Measurements from ENCODE around the gene UTS2R.
"Not testable (repeated sequence)": the region's sequence is repeated elsewhere in the genome, so short reads cannot be mapped to it uniquely, and the experiment has no call there.

The UTS2R gene

DNA sequence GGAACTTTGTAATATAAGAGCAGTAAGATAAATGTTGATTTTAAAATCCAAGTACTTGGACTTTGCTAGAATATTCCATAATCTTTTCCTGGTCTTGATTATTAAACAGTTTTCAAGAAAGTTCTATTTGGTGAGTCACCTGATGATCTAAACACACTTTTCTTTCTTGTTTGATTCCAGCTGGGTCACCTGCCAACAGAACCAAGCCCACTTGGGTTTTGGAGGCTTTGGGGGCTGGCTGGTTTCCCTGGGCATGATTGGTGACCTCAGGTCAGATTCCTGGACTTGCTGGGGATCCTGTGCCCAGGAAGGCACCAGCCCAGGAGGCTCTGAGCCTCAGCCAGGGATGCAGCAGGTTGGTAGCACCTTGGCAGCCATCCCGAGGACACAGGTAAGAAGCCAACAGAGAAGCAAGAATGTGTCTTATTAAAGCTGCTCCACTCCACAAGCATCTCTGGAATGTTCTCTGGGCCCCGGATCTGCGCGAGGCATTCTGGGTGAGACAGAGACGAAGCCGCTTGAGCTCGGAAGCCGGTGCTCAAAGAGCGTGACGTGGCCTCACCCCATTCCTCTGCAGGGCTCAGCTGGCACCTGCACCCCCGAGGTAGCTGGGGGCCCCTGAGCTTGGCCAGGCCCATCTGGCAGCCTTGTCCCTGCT, 15.7 kb upstream of the UTS2R start:
- DNase-seq, result no peak

GRCh38 chr17:82356845-82357355, 14.7 kb upstream of the UTS2R start:
- no peak for DNase-seq

DNA sequence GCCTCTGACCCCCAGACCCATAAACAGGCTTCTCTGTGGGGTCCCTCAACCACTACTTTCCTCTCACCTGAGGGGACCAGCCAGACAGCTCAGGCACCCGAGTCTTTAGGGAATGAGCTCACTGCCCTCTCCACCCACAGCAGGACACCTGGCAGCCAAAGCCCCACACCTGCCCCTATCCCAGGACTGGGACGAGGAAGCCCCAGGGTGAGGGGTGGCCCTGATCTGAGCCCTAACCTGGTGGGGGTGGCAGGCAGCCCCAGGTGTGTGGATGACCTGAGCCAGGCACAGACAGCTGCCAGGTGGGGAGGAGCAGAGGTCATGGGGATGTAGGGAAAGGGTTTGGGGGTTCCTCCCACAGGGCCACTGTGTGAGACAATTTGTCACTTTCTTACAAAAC, 14.2 kb upstream of the UTS2R start:
- no peak for DNase-seq

DNA sequence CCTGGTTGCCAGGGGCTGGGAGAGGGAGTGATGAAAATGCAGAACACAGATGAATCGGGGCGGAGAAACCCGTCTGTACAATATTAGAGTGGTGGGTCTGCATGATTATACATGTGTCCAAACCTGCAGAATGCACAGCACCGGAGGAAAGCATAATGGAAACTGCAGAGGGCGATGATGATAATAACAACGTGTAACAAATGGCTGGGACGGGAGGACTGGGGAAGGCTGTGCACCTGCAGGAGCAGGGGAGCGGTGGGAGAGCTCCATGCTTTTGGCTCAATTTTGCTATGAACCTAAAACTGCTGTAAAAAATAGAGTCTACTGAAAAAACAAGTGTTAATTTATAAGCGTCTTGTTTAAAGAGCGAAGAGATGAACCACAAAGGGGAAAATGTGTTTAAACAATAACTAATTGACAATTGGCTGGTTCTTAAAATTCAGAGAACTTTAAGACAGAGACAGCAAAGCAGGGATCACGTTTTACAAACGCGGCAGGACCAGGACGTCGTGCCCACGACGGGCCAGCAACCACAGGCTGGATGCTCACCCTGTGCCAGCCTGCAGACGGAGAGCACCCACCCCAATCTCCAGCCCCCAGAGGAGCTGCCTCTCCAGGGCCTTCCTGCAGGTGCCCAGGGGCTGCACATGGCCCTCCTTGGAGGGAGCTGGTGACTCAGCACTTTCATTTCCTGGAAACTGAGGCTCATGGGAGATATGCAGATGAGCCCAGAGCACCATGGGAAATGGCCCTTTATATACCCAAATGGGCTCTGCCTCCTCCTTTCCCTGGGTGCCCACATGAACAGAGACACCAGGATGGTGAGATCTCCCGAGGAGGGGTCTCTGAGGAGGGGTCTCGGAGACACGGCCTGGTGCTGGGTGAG, 12.9 kb upstream of the UTS2R start, which contains the start of gene TEX19:
TSS of gene TEX19 (plus strand) at position 783 of the 886 bp plus-strand sequence. CDS start 2,904 bp downstream, outside the sequence.
- DNase-seq, result no peak

DNA sequence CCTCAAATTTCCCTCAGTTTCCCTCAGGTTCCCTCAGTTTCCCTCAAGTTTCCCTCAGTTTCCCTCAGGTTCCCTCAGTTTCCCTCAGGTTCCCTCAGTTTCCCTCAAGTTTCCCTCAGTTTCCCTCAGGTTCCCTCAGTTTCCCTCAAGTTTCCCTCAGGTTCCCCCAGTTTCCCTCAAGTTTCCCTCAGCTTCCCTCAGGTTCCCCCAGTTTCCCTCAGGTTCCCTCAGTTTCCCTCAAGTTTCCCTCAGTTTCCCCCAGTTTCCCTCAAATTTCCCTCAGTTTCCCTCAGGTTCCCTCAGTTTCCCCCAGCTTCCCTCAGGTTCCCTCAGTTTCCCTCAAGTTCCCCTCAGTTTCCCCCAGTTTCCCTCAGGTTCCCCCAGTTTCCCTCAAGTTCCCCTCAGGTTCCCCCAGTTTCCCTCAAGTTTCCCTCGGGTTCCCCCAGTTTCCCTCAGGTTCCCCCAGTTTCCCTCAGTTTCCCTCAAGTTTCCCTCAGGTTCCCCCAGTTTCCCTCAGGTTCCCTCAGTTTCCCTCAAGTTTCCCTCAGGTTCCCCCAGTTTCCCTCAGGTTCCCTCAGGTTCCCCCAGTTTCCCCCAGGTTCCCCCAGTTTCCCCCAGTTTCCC, 12.0 kb upstream of the UTS2R start:
- DNase-seq, result not testable (repeated sequence)

- DNase-seq, result no peak
Observed at GRCh38 chr17:82361885-82362633, 9.5 kb upstream of the UTS2R start.

- no peak for DNase-seq
Observed at GRCh38 chr17:82365606-82366295, 5.8 kb upstream of the UTS2R start.

GRCh38 chr17:82366749-82367148, 4.8 kb upstream of the UTS2R start:
- no peak for DNase-seq

DNA sequence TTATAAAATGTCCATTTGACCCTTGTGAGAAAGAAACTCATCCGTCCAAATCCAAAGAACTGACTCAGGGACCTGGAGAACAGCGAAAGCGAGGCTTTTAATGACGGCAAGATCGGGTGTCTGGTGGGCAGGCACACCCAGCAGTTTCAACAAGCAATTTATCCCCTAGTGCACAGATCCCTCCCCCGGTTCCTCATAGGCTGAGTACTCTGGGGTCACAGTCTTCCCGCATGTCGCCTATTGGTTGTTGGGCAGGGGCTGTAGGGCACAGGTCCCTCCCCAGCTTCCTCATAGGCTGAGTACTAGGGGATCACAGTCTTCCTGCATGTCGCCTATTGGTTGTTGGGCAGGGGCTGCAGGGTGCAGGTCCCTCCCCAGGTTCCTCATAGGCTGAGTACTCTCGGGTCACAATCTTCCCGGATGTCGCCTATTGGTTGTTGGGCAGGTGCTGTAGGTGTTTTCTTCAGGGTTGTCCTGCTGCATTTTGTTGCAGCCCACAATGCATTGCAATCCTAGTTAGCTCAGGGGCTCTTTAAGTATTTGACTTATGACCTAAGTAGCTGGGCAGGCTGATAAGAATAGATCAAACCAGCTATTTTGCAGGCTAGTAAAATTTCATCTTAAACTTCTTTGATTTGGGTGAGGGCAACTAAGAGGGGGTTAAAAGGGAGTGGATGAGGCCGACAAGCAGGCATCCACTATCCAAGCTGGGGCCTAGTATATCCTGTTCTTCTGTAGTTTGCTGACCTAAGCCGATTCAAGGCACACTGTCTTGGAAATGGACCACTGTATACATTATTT, 3.6 kb upstream of the UTS2R start:
- no peak for DNase-seq

DNA sequence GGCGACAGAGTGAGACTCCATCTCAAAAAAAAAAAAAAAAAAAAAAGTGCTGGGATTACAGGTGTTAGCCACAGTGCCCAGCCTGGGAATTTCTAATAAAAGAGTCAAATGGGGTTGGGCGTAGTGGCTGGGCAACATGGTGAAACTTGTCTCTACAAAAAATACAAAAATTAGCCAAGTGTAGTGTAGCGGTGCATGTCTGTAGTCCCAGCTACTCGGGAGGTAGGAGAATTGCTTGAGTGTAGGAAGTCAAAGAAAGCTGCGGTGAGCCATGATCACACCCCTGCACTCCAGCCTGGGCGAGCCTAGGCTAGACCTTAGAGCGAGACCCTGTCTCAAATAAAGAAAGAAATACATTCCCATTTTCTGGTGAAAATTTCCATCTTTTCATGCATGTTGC, 2.4 kb upstream of the UTS2R start:
- DNase-seq, result no peak

GRCh38 chr17:82370471-82371332, 863 bp upstream of the UTS2R start:
- DNase-seq, result no peak

- DNase-seq, result no peak
Observed at GRCh38 chr17:82372249-82373071, 895 bp downstream of the UTS2R start.

- DNase-seq, result not testable (repeated sequence)
Observed at GRCh38 chr17:82373072-82373452, 1.5 kb downstream of the UTS2R start.

DNA sequence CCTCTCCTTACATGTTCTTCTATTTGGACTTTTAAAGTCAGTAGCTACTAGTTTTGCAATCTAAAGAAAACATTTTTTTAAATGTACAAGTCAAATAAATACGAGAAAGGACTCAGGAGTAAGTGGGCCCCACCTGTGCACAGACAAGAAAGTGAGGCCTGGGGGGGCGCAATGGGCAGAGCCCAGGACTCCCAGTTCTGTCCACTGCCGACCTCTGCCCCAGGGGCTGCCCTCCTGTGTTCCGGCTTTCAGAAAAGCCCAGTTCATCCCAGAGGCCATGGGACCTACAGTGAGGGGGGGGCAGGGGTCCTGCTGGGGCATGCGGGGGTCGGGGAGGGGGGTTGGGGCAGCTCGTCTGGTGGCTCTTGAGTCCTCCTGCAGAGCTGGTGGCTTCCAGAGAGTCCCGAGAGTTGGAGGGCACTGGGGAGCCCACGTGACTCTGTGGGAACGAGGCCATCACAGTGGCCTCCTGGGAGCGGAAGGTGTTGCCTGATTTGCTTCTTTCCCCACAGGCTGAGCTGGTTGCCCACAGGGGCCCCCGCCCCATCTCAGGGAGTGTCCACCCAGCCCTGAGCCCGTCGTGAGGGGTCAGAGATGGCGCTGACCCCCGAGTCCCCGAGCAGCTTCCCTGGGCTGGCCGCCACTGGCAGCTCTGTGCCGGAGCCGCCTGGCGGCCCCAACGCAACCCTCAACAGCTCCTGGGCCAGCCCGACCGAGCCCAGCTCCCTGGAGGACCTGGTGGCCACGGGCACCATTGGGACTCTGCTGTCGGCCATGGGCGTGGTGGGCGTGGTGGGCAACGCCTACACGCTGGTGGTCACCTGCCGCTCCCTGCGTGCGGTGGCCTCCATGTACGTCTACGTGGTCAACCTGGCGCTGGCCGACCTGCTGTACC, 2.4 kb downstream of the UTS2R start:
- DNase-seq, result no peak

DNA sequence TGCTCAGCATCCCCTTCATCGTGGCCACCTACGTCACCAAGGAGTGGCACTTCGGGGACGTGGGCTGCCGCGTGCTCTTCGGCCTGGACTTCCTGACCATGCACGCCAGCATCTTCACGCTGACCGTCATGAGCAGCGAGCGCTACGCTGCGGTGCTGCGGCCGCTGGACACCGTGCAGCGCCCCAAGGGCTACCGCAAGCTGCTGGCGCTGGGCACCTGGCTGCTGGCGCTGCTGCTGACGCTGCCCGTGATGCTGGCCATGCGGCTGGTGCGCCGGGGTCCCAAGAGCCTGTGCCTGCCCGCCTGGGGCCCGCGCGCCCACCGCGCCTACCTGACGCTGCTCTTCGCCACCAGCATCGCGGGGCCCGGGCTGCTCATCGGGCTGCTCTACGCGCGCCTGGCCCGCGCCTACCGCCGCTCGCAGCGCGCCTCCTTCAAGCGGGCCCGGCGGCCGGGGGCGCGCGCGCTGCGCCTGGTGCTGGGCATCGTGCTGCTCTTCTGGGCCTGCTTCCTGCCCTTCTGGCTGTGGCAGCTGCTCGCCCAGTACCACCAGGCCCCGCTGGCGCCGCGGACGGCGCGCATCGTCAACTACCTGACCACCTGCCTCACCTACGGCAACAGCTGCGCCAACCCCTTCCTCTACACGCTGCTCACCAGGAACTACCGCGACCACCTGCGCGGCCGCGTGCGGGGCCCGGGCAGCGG, 3.2 kb downstream of the UTS2R start:
- no peak for DNase-seq

DNA sequence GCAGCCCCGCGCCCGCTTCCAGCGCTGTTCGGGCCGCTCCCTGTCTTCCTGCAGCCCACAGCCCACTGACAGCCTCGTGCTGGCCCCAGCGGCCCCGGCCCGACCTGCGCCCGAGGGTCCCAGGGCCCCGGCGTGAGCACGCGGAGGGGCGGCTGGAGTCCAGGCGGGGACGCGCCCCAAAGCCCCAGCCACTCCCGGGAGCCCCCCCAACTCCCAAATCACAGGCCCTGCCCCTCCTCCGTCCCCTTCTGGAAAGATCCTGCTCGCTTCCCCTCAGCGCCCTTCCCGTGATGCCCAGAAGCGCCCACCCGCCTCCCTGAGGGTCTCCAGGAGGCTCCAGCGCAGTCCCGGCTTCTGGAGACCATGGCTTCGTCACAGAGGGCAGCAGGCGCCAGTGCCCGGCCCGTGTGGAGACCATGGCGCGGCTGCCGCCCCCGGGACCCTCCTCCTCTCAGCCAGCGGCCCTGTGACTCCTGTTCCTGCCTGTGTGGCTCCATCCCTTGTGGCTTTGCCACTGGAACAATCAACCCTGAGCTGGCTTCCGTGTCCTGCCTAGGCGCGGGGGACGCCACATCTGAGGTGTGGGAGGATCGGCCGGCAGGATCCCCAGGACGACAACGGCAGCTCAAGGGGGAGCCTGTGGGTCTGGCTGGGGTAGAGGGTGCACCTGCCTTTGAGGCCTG, 3.9 kb downstream of the UTS2R start:
- DNase-seq, result no peak

Measured in NCI-H446 treated with DMSO at 0.1 percent for 48 hours (cell line).